ENCODE measurements around the gene PAPPA2. TPM values are rescaled to one million over a fixed set of nuclear protein-coding genes. Genes with fewer than 3 reads are reported as not detected.
A peak's percentile ranks its signal among the peaks of the same experiment; 100 is the strongest.

The PAPPA2 gene
- total RNA-seq, 3 donors from 2014 or later (not counting 1 experiment from before 2014, with no cell fraction given) = 0.48 TPM; not detected in 2

GRCh38 chr1:176682830-176683535 lies 220.0 kb downstream of the PAPPA2 start:
- intact Hi-C loops (cut with micrococcal nuclease) = no loop called here
- no peak for ATAC-seq
- TF ChIP-seq, protein P1, sequence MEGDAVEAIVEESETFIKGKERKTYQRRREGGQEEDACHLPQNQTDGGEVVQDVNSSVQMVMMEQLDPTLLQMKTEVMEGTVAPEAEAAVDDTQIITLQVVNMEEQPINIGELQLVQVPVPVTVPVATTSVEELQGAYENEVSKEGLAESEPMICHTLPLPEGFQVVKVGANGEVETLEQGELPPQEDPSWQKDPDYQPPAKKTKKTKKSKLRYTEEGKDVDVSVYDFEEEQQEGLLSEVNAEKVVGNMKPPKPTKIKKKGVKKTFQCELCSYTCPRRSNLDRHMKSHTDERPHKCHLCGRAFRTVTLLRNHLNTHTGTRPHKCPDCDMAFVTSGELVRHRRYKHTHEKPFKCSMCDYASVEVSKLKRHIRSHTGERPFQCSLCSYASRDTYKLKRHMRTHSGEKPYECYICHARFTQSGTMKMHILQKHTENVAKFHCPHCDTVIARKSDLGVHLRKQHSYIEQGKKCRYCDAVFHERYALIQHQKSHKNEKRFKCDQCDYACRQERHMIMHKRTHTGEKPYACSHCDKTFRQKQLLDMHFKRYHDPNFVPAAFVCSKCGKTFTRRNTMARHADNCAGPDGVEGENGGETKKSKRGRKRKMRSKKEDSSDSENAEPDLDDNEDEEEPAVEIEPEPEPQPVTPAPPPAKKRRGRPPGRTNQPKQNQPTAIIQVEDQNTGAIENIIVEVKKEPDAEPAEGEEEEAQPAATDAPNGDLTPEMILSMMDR (IDR thresholded peaks at IDR 0.05) = no peak

GRCh38 chr1:176691251-176692228 lies 228.6 kb downstream of the PAPPA2 start:
- Mint-ChIP-seq H3K9me3 (peaks cover 0 to 3% of the 10 kb centered on the region in 2 donors), H3K27ac (no peak overlapping the region), H3K36me3 (no peaks in the 10 kb centered on the region), H3K4me3 (no peak overlapping the region), H3K4me1 (no peaks in the 10 kb centered on the region), H3K27me3 (ENCODE audit: low read depth in 2 of 2) (no peaks in the 10 kb centered on the region)
- H3K36me3 ChIP-seq (ENCODE audit: control insufficient read depth, insufficient read depth, low read length) = no peaks in the 10 kb centered on the region
- H3K27me3 ChIP-seq (ENCODE audit: control insufficient read depth, insufficient read depth, low read length) = no peaks in the 10 kb centered on the region
- no peak overlapping the region for H3K4me3 ChIP-seq (ENCODE audit: low read length)
- no peak overlapping the region for H3K27ac ChIP-seq (ENCODE audit: low read length)
- H3K4me1 ChIP-seq (ENCODE audit: control insufficient read depth, insufficient read depth, low read length) = no peaks in the 10 kb centered on the region
- ATAC-seq = no peak
- 51% methylated on average over 8 of the region's 8 CpGs for WGBS (ENCODE audit: insufficient coverage)
- intact Hi-C loops (cut with micrococcal nuclease) = no loop called here
- TF ChIP-seq, protein P1 (IDR thresholded peaks at IDR 0.05) = no peak
- DNase-seq = peak in 1 of 2 donors; percentile 30
- H3K9me3 ChIP-seq (ENCODE audit: control insufficient read depth, insufficient read depth, low read length) = no peaks in the 10 kb centered on the region

More at GRCh38 chr1:176682830-176683535, 220.0 kb downstream of the PAPPA2 start:
- Mint-ChIP-seq H3K36me3 (no peaks in the 10 kb centered on the region), H3K9me3 (peaks cover 3% of the 10 kb centered on the region in 2 donors), H3K27me3 (ENCODE audit: low read depth in 2 of 2) (no peaks in the 10 kb centered on the region), H3K4me1 (no peaks in the 10 kb centered on the region), H3K4me3 (no peak overlapping the region), H3K27ac (no peak overlapping the region)
- no peak for DNase-seq
- H3K36me3 ChIP-seq (ENCODE audit: control insufficient read depth, insufficient read depth, low read length) = no peaks in the 10 kb centered on the region
- H3K4me3 ChIP-seq (ENCODE audit: low read length) = no peak overlapping the region
- no peaks in the 10 kb centered on the region for H3K9me3 ChIP-seq (ENCODE audit: control insufficient read depth, insufficient read depth, low read length)
- H3K4me1 ChIP-seq (ENCODE audit: control insufficient read depth, insufficient read depth, low read length) = no peaks in the 10 kb centered on the region
- no peak overlapping the region for H3K27ac ChIP-seq (ENCODE audit: low read length)
- 60% methylated on average over 3 of the region's 3 CpGs for WGBS (ENCODE audit: insufficient coverage)
- no peaks in the 10 kb centered on the region for H3K27me3 ChIP-seq (ENCODE audit: control insufficient read depth, insufficient read depth, low read length)

- no peaks in the 10 kb centered on the region for H3K27me3 Mint-ChIP-seq (ENCODE audit: low read depth in 2 of 2)
- Histone ChIP-seq H3K4me3 (ENCODE audit: low read length) (no peak overlapping the region), H3K36me3 (ENCODE audit: control insufficient read depth, insufficient read depth, low read length) (no peaks in the 10 kb centered on the region), H3K27me3 (ENCODE audit: control insufficient read depth, insufficient read depth, low read length) (no peaks in the 10 kb centered on the region), H3K4me1 (ENCODE audit: control insufficient read depth, insufficient read depth, low read length) (no peaks in the 10 kb centered on the region), H3K9me3 (ENCODE audit: control insufficient read depth, insufficient read depth, low read length) (no peaks in the 10 kb centered on the region), H3K27ac (ENCODE audit: low read length) (no peak overlapping the region)
- no peaks in the 10 kb centered on the region for H3K4me1 Mint-ChIP-seq
- H3K4me3 Mint-ChIP-seq = no peak overlapping the region
- no peak overlapping the region for H3K27ac Mint-ChIP-seq
- no peaks in the 10 kb centered on the region for H3K36me3 Mint-ChIP-seq
- ATAC-seq = no peak
- no peak for DNase-seq
- peaks cover 0 to 3% of the 10 kb centered on the region in 2 donors for H3K9me3 Mint-ChIP-seq
- intact Hi-C loops (cut with micrococcal nuclease) = no loop called here
- 67% methylated on average over 4 of the region's 4 CpGs for WGBS (ENCODE audit: insufficient coverage)
- TF ChIP-seq, protein P1 (IDR thresholded peaks at IDR 0.05) = no peak
These were observed 229.5 kb downstream of the PAPPA2 start for GRCh38 chr1:176692431-176692830.

Measured in natural killer cell (primary cell).